ENCODE measurements around the gene TMEM255A. TPM values are rescaled to one million over a fixed set of nuclear protein-coding genes. Genes with fewer than 3 reads are reported as not detected.

Gene TMEM255A
- polyA plus RNA-seq, 1 donor from 2014 or later = 7.5 TPM

GRCh38 chrX:120271218-120271617 is 40.0 kb downstream of the TMEM255A start:
- Histone ChIP-seq H3K27ac (ENCODE audit: low read length) (no peak overlapping the region), H3F3A (ENCODE audit: insufficient read depth, low read length, poor library complexity, severe bottlenecking) (no peaks in the 10 kb centered on the region), H3K4me3 (ENCODE audit: low read length) (no peak overlapping the region), H3K36me3 (ENCODE audit: insufficient read depth, low read length) (no peaks in the 10 kb centered on the region), H2AFZ (ENCODE audit: low read depth, low read length) (no peak overlapping the region), H3K9me2 (ENCODE audit: insufficient read depth, low read length) (no peaks in the 10 kb centered on the region), H3K9ac (ENCODE audit: low read length) (no peak overlapping the region), H4K20me1 (ENCODE audit: insufficient read depth) (no peaks in the 10 kb centered on the region), H3K27me3 (ENCODE audit: insufficient read depth, low read depth, low read length) (no peaks in the 10 kb centered on the region), H3K9me3 (ENCODE audit: low read length) (no peaks in the 10 kb centered on the region), H3K79me2 (replicated peaks; ENCODE audit: insufficient read depth, low read length) (no peaks in the 10 kb centered on the region), H3K4me2 (ENCODE audit: low read length) (no peak overlapping the region)
- TF ChIP-seq EZH2 (IDR thresholded peaks at IDR 0.05; ENCODE audit: borderline replicate concordance, insufficient read depth, low read length, poor library complexity, severe bottlenecking) (no peak), SMC3 (conservative IDR thresholded peaks at IDR 0.05; ENCODE audit: poor library complexity) (no peak), TAF1 (IDR thresholded peaks at IDR 0.05; ENCODE audit: low read depth) (no peak), CTCF (IDR thresholded peaks at IDR 0.05; ENCODE audit: poor library complexity, severe bottlenecking) (no peak), REST (IDR thresholded peaks at IDR 0.05; ENCODE audit: borderline replicate concordance) (no peak), POLR2AphosphoS5 (IDR thresholded peaks at IDR 0.05) (no peak), MXI1 (conservative IDR thresholded peaks at IDR 0.05; ENCODE audit: poor library complexity, severe bottlenecking) (no peak), RAD21 (conservative IDR thresholded peaks at IDR 0.05) (no peak), EP300 (conservative IDR thresholded peaks at IDR 0.05; ENCODE audit: poor library complexity, severe bottlenecking) (no peak)

GRCh38 chrX:120270567-120270966 is 40.7 kb downstream of the TMEM255A start:
- H3K27ac ChIP-seq (ENCODE audit: low read length) = no peak overlapping the region
- H3K4me3 ChIP-seq (ENCODE audit: low read length) = no peak overlapping the region
- H3K9ac ChIP-seq (ENCODE audit: low read length) = no peak overlapping the region
- no peaks in the 10 kb centered on the region for H3K9me2 ChIP-seq (ENCODE audit: insufficient read depth, low read length)
- H4K20me1 ChIP-seq (ENCODE audit: insufficient read depth) = no peaks in the 10 kb centered on the region
- H3K4me2 ChIP-seq (ENCODE audit: low read length) = no peak overlapping the region
- no peaks in the 10 kb centered on the region for H3K36me3 ChIP-seq (ENCODE audit: insufficient read depth, low read length)
- H2AFZ ChIP-seq (ENCODE audit: low read depth, low read length) = no peak overlapping the region
- no peaks in the 10 kb centered on the region for H3F3A ChIP-seq (ENCODE audit: insufficient read depth, low read length, poor library complexity, severe bottlenecking)
- H3K27me3 ChIP-seq (ENCODE audit: insufficient read depth, low read depth, low read length) = no peaks in the 10 kb centered on the region
- no peaks in the 10 kb centered on the region for H3K9me3 ChIP-seq (ENCODE audit: low read length)
- TF ChIP-seq TAF1 (IDR thresholded peaks at IDR 0.05; ENCODE audit: low read depth) (no peak), SMC3 (conservative IDR thresholded peaks at IDR 0.05; ENCODE audit: poor library complexity) (no peak), RAD21 (conservative IDR thresholded peaks at IDR 0.05) (no peak), MXI1 (conservative IDR thresholded peaks at IDR 0.05; ENCODE audit: poor library complexity, severe bottlenecking) (no peak), REST (IDR thresholded peaks at IDR 0.05; ENCODE audit: borderline replicate concordance) (no peak), CTCF (IDR thresholded peaks at IDR 0.05; ENCODE audit: poor library complexity, severe bottlenecking) (no peak), POLR2AphosphoS5 (IDR thresholded peaks at IDR 0.05) (no peak), EZH2 (IDR thresholded peaks at IDR 0.05; ENCODE audit: borderline replicate concordance, insufficient read depth, low read length, poor library complexity, severe bottlenecking) (no peak), EP300 (conservative IDR thresholded peaks at IDR 0.05; ENCODE audit: poor library complexity, severe bottlenecking) (no peak)
- no peaks in the 10 kb centered on the region for H3K79me2 ChIP-seq (replicated peaks; ENCODE audit: insufficient read depth, low read length)
